ENCODE data around the gene MADD.

GRCh38 chr11:47374720-47375019 lies 104.7 kb downstream of the MADD start:
- TF ChIP-seq CTCF (IDR thresholded peaks at IDR 0.05; ENCODE audit: poor library complexity, severe bottlenecking) (no peak), EZH2 (IDR thresholded peaks at IDR 0.05; ENCODE audit: borderline replicate concordance, insufficient read depth, low read length, poor library complexity, severe bottlenecking) (no peak), EP300 (conservative IDR thresholded peaks at IDR 0.05; ENCODE audit: poor library complexity, severe bottlenecking) (no peak), RAD21 (conservative IDR thresholded peaks at IDR 0.05) (no peak), POLR2AphosphoS5 (IDR thresholded peaks at IDR 0.05) (no peak), REST (IDR thresholded peaks at IDR 0.05; ENCODE audit: borderline replicate concordance) (no peak)
